ENCODE measurements around the gene PRR20G. TPM values are rescaled to one million over a fixed set of nuclear protein-coding genes. Genes with fewer than 3 reads are reported as not detected.

PRR20G gene
- total and polyA plus RNA-seq, 2 of the 4 experiments (the other 2 are of a cell fraction) = not detected

GRCh38 chr3:127328421-127328820, 40.6 kb upstream of the PRR20G start:
- H4K8ac ChIP-seq (ENCODE audit: low read depth in 2 of 2, low read length in 2 of 2) = no peak overlapping the region
- no peaks in the 10 kb centered on the region for H3K4me1 ChIP-seq (ENCODE audit: control insufficient read depth, insufficient read depth, low read length)
- no peaks in the 10 kb centered on the region for H4K20me1 ChIP-seq (ENCODE audit: insufficient read depth, low read length)
- H2AK9ac ChIP-seq (replicated peaks; ENCODE audit: low read depth, low read length, poor library complexity) = no peak overlapping the region
- H3K4me3 ChIP-seq (ENCODE audit: insufficient read depth, low read depth, low read length) = no peak overlapping the region
- no peak overlapping the region for H2BK120ac ChIP-seq (ENCODE audit: low read depth, low read length)
- no TSS peak for BruUV-seq (replicated peaks)
- H3K4ac ChIP-seq (ENCODE audit: low read depth, low read length) = no peak overlapping the region
- H3K79me1 ChIP-seq (ENCODE audit: low read depth in 1 of 2, low read length in 2 of 2) = no peaks in the 10 kb centered on the region
- no peaks in the 10 kb centered on the region for H3K36me3 ChIP-seq (ENCODE audit: control insufficient read depth, insufficient read depth, low read length)
- intact Hi-C loops (cut with micrococcal nuclease) = no loop called here
- H3K27me3 ChIP-seq (ENCODE audit: control insufficient read depth, insufficient read depth, low read length) = no peaks in the 10 kb centered on the region
- no peak overlapping the region for H3K14ac ChIP-seq (replicated peaks; ENCODE audit: low read depth, low read length)
- H3K4me2 ChIP-seq (ENCODE audit: low read depth, low read length) = no peak overlapping the region
- ATAC-seq (ENCODE audit: low read depth) = no peak
- dilution Hi-C loops (cut with HindIII; ENCODE audit: low sequenced_read_pairs, unreplicated experiment) = no loop called here
- ChIA-PET CTCF (no interaction called here), POLR2A (ENCODE audit: unreplicated experiment) (no interaction called here)
- H3K9ac ChIP-seq (ENCODE audit: low read depth, low read length) = no peak overlapping the region
- in situ Hi-C loops (cut with MboI; ENCODE audit: low sequenced_read_pairs) = no loop called here
- no peak overlapping the region for H4K91ac ChIP-seq (ENCODE audit: insufficient read depth, low read depth, low read length)
- H3K23ac ChIP-seq (ENCODE audit: low read depth, low read length) = no peak overlapping the region
- no peak for TF ChIP-seq SMC3 (IDR thresholded peaks at IDR 0.05; ENCODE audit: low read depth, low read length)
- TF ChIP-seq ELK1 (IDR thresholded peaks at IDR 0.05; ENCODE audit: borderline replicate concordance, low read depth, low read length) = no peak
- no peak for TF ChIP-seq RAD21 (IDR thresholded peaks at IDR 0.05; ENCODE audit: low read length)
- TF ChIP-seq MAFK (IDR thresholded peaks at IDR 0.05; ENCODE audit: low read depth, low read length) = no peak
- TF ChIP-seq MXI1 (IDR thresholded peaks at IDR 0.05; ENCODE audit: borderline replicate concordance, low read depth, low read length) = no peak
- TF ChIP-seq POLR2A (IDR thresholded peaks at IDR 0.05; ENCODE audit: low read depth, low read length) = no peak
- TF ChIP-seq RCOR1 (IDR thresholded peaks at IDR 0.05; ENCODE audit: insufficient replicate concordance, low read length) = no peak
- no peak overlapping the region for H3K56ac ChIP-seq (ENCODE audit: extremely low read depth, insufficient read depth, low read length)
- DNase-seq = no peak
- no peak overlapping the region for H2BK15ac ChIP-seq (ENCODE audit: low read depth, low read length)
- H2BK5ac ChIP-seq (ENCODE audit: low read depth, low read length, poor library complexity, severe bottlenecking) = no peak overlapping the region
- no peak overlapping the region for H2AFZ ChIP-seq (replicated peaks; ENCODE audit: low read length, poor library complexity)
- H3K27ac ChIP-seq (ENCODE audit: insufficient read depth, low read length) = no peak overlapping the region
- no peaks in the 10 kb centered on the region for H3K9me3 ChIP-seq (ENCODE audit: control insufficient read depth, insufficient read depth, low read length)
- no peak overlapping the region for H4K5ac ChIP-seq (ENCODE audit: low read depth, low read length)
- H3K18ac ChIP-seq (ENCODE audit: low read depth, low read length) = no peak overlapping the region
- H2AK5ac ChIP-seq (ENCODE audit: low read depth, low read length) = no peak overlapping the region
- no peak overlapping the region for H2BK20ac ChIP-seq (ENCODE audit: low read depth, low read length)
- H3K9me1 ChIP-seq (ENCODE audit: insufficient read depth, low read length) = no peaks in the 10 kb centered on the region

All from IMR-90 (cell line).